ENCODE results near the gene FOXA1. TPM values are rescaled to one million over a fixed set of nuclear protein-coding genes. Genes with fewer than 3 reads are reported as not detected.
A peak's percentile ranks its signal among the peaks of the same experiment; 100 is the strongest.

The FOXA1 gene
- total and polyA plus RNA-seq, 12 donors = not detected

GRCh38 chr14:37583358-37584210 lies 11.5 kb downstream of the FOXA1 start:
- Histone ChIP-seq H3K36me3 (no peaks in the 10 kb centered on the region), H3K4me3 (peak overlapping the region in 1 of 10 donors; percentile 5), H3K27ac (no peak overlapping the region), H3K4me1 (peaks cover 0 to 31% (median 10%) of the 10 kb centered on the region in 9 donors), H3K9me3 (no peaks in the 10 kb centered on the region), H3K27me3 (peaks cover 16 to 95% (median 87%) of the 10 kb centered on the region in 7 donors)
- 3% methylated on average over 67 of the region's 67 CpGs for WGBS, 2 donors
- DNase-seq (peak in 1 of 2 donors; percentile 7), ATAC-seq (peak in 1 of 8 donors; percentile 20)
- TF ChIP-seq CTCF (IDR thresholded peaks at IDR 0.05) = no peak
- intact Hi-C loops (cut with DNase I) = no loop called here

- 75 to 82% methylated on average over 2 of the region's 2 CpGs for WGBS, 2 donors
- H3K4me3 ChIP-seq = no peak overlapping the region
- H3K4me1 ChIP-seq = peaks cover 0 to 18% (median 6%) of the 10 kb centered on the region in 9 donors
- TF ChIP-seq CTCF (IDR thresholded peaks at IDR 0.05) = no peak
- intact Hi-C loops (cut with DNase I) = no loop called here
- no peaks in the 10 kb centered on the region for H3K9me3 ChIP-seq
- no peak for ATAC-seq
- no peak overlapping the region for H3K27ac ChIP-seq
- H3K36me3 ChIP-seq = no peaks in the 10 kb centered on the region
- H3K27me3 ChIP-seq = peaks cover 10 to 90% (median 75%) of the 10 kb centered on the region in 7 donors
- DNase-seq = no peak
Measured at GRCh38 chr14:37580146-37580545, 14.9 kb downstream of the FOXA1 start.

- Histone ChIP-seq H3K4me3 (no peak overlapping the region), H3K4me1 (peaks cover 0 to 10% (median 4%) of the 10 kb centered on the region in 9 donors), H3K27me3 (peaks cover 1 to 86% (median 70%) of the 10 kb centered on the region in 7 donors), H3K9me3 (no peaks in the 10 kb centered on the region), H3K36me3 (no peaks in the 10 kb centered on the region), H3K27ac (no peak overlapping the region)
- ATAC-seq (no peak), DNase-seq (no peak)
- no peak for TF ChIP-seq CTCF (IDR thresholded peaks at IDR 0.05)
- intact Hi-C loops (cut with DNase I) = no loop called here
- 29 to 35% methylated on average over 9 of the region's 9 CpGs for WGBS, 2 donors
Measured at GRCh38 chr14:37579274-37579673, 15.8 kb downstream of the FOXA1 start.

- TF ChIP-seq CTCF (IDR thresholded peaks at IDR 0.05) = no peak
- Histone ChIP-seq H3K9me3 (peaks cover 0 to 4% (median 0%) of the 10 kb centered on the region in 11 donors), H3K27ac (no peak overlapping the region), H3K4me3 (no peak overlapping the region), H3K36me3 (no peaks in the 10 kb centered on the region), H3K27me3 (peaks cover 0 to 54% (median 28%) of the 10 kb centered on the region in 7 donors), H3K4me1 (no peaks in the 10 kb centered on the region)
- 74 to 83% methylated on average over 2 of the region's 2 CpGs for WGBS, 2 donors
- DNase-seq (no peak), ATAC-seq (no peak)
- intact Hi-C loops (cut with DNase I) = no loop called here
Measured at GRCh38 chr14:37573356-37573755, 21.7 kb downstream of the FOXA1 start.

All from heart right ventricle (tissue), 16 donors.